H9 (cell line): ENCODE measurements around the gene ANGPTL4. TPM values are rescaled to one million over a fixed set of nuclear protein-coding genes. Genes with fewer than 3 reads are reported as not detected.
"Not testable (repeated sequence)": the region's sequence is repeated elsewhere in the genome, so short reads cannot be mapped to it uniquely, and the experiment has no call there.

Experiments used
- DNase-seq: peaks from one replicate; pipeline ENCODE4 v3.0.0-alpha.2; 2017
- H2AFZ ChIP-seq: one replicate; pipeline ENCODE4 v1.6.1; 2013; ENCODE audit warnings: mild to moderate bottlenecking, low read length, control low read depth, moderate library complexity
- H2AK5ac ChIP-seq: 2 replicates; pipeline ENCODE4 v1.6.1; 2013; ENCODE audit warnings: low read length, control low read depth, mixed read lengths; ENCODE audit not compliant: insufficient read length
- H2BK120ac ChIP-seq: one replicate; pipeline ENCODE4 v1.6.1; 2013; ENCODE audit warnings: low read depth, mild to moderate bottlenecking, low read length, control low read depth, inconsistent platforms; ENCODE audit not compliant: poor library complexity, severe bottlenecking
- H2BK12ac ChIP-seq: 2 replicates; pipeline ENCODE4 v1.6.1; 2013; ENCODE audit warnings: low read length, control low read depth, mixed read lengths, low read depth; ENCODE audit not compliant: insufficient read length
- H2BK15ac ChIP-seq: 2 replicates; pipeline ENCODE4 v1.6.1; 2013; ENCODE audit warnings: low read depth, low read length, control low read depth
- H2BK20ac ChIP-seq: one replicate; pipeline ENCODE4 v1.6.1; 2013; ENCODE audit warnings: low read depth, mild to moderate bottlenecking, low read length, control low read depth, inconsistent platforms; ENCODE audit not compliant: poor library complexity, severe bottlenecking
- H2BK5ac ChIP-seq: 2 replicates; pipeline ENCODE4 v1.6.1; 2013; ENCODE audit warnings: low read length, control low read depth, mixed read lengths; ENCODE audit not compliant: insufficient read length
- H3K14ac ChIP-seq: 2 replicates; pipeline ENCODE4 v1.6.1; 2013; ENCODE audit warnings: low read length, control low read depth; ENCODE audit not compliant: insufficient read depth
- H3K18ac ChIP-seq: 2 replicates; pipeline ENCODE4 v1.6.1; 2013; ENCODE audit warnings: low read depth, mild to moderate bottlenecking, mixed read lengths, low read length, control low read depth; ENCODE audit not compliant: insufficient read length
- H3K23ac ChIP-seq: 2 replicates; pipeline ENCODE4 v1.6.1; 2013; ENCODE audit warnings: low read length, control low read depth, mixed read lengths, low read depth; ENCODE audit not compliant: insufficient read length
- H3K23me2 ChIP-seq: 2 replicates; pipeline ENCODE4 v1.6.1; 2013; ENCODE audit warnings: low read depth, mild to moderate bottlenecking, mixed read lengths, low read length, control low read depth; ENCODE audit not compliant: insufficient read length, poor library complexity, severe bottlenecking
- H3K27ac ChIP-seq: 2 replicates; pipeline ENCODE4 v1.5.1; 2013; ENCODE audit warnings: low read length, control low read depth, mixed read lengths, low read depth; ENCODE audit not compliant: insufficient read length
- H3K27me3 ChIP-seq: 2 replicates; pipeline ENCODE4 v1.6.1; 2013; ENCODE audit warnings: low read length, control low read depth, inconsistent platforms; ENCODE audit not compliant: insufficient read depth
- H3K4ac ChIP-seq: 2 replicates; pipeline ENCODE4 v1.6.1; 2013; ENCODE audit warnings: low read depth, mild to moderate bottlenecking, control low read depth, inconsistent platforms, low read length, moderate library complexity
- H3K4me1 ChIP-seq: 2 replicates; pipeline ENCODE4 v1.6.1; 2013; ENCODE audit warnings: low read length, control low read depth, inconsistent platforms; ENCODE audit not compliant: insufficient read depth
- H3K4me2 ChIP-seq: 2 replicates; pipeline ENCODE4 v1.6.1; 2013; ENCODE audit warnings: low read length, control low read depth, mixed read lengths; ENCODE audit not compliant: insufficient read length, insufficient read depth
- H3K56ac ChIP-seq: 2 replicates; pipeline ENCODE4 v1.6.1; 2013; ENCODE audit warnings: low read depth, mild to moderate bottlenecking, mixed read lengths, low read length, control low read depth; ENCODE audit not compliant: insufficient read length
- H3K79me1 ChIP-seq: 2 replicates; pipeline ENCODE4 v1.6.1; 2013; ENCODE audit warnings: low read depth, mild to moderate bottlenecking, moderate library complexity, low read length, control low read depth, inconsistent platforms; ENCODE audit not compliant: insufficient read depth, poor library complexity, severe bottlenecking
- H3K79me2 ChIP-seq: 2 replicates; pipeline ENCODE4 v1.6.1; 2013; ENCODE audit warnings: low read length, control low read depth, inconsistent platforms; ENCODE audit not compliant: insufficient read depth
- H3K9ac ChIP-seq: 2 replicates; pipeline ENCODE4 v1.6.1; 2013; ENCODE audit warnings: low read length, control low read depth, mixed read lengths; ENCODE audit not compliant: insufficient read length; ENCODE audit errors: extremely low read depth
- H3K9me3 ChIP-seq: one replicate; pipeline ENCODE4 v1.6.1; 2013; ENCODE audit warnings: low read depth, low read length, inconsistent platforms; ENCODE audit not compliant: control insufficient read depth
- H3T11ph ChIP-seq: one replicate; pipeline ENCODE4 v1.6.1; 2013; ENCODE audit warnings: mild to moderate bottlenecking, low read length, control low read depth, inconsistent platforms
- H4K20me1 ChIP-seq: one replicate; pipeline ENCODE4 v1.6.1; 2013; ENCODE audit not compliant: control insufficient read depth, insufficient read length, insufficient read depth
- H4K5ac ChIP-seq: 2 replicates; pipeline ENCODE4 v1.6.1; 2013; ENCODE audit warnings: low read depth, mild to moderate bottlenecking, mixed read lengths, low read length, control low read depth; ENCODE audit not compliant: insufficient read length
- H4K8ac ChIP-seq: replicated peaks from 2 replicates; pipeline ENCODE4 v1.6.1; 2013; ENCODE audit warnings: low read length, control low read depth, mixed read lengths, low read depth; ENCODE audit not compliant: insufficient read length
- H4K91ac ChIP-seq: 2 replicates; pipeline ENCODE4 v1.6.1; 2013; ENCODE audit warnings: low read depth, mild to moderate bottlenecking, moderate library complexity, mixed read lengths, low read length, control low read depth; ENCODE audit not compliant: insufficient read length
- H3K27ac Mint-ChIP-seq, 3 experiments: 2 replicates in 2 of 3; 3 replicates in 1 of 3; pipeline ENCODE4 v1.8.0; 2020 to 2021; ENCODE audit warnings: mixed read lengths in 3 of 3, mild to moderate bottlenecking in 1 of 3, moderate library complexity in 1 of 3
- H3K27me3 Mint-ChIP-seq: 2 replicates; pipeline ENCODE4 v1.8.0; 2021; ENCODE audit warnings: low read depth, mild to moderate bottlenecking, moderate library complexity, mixed read lengths
- H3K36me3 Mint-ChIP-seq, 3 experiments: 2 replicates in 2 of 3; 3 replicates in 1 of 3; pipeline ENCODE4 v1.8.0; 2020 to 2021; ENCODE audit warnings: low read depth in 3 of 3, mixed read lengths in 3 of 3; ENCODE audit not compliant: insufficient read depth in 1 of 3
- H3K4me1 Mint-ChIP-seq, 2 experiments: 2 replicates each; pipeline ENCODE4 v1.8.0; 2020; ENCODE audit warnings: mixed read lengths in 2 of 2
- H3K4me3 Mint-ChIP-seq, 2 experiments: 2 replicates in 1 of 2; 3 replicates in 1 of 2; pipeline ENCODE4 v1.8.0; 2020 to 2021; ENCODE audit warnings: mild to moderate bottlenecking in 2 of 2, mixed read lengths in 2 of 2, moderate library complexity in 1 of 2
- H3K9me3 Mint-ChIP-seq, 2 experiments: 2 replicates in 1 of 2; 3 replicates in 1 of 2; pipeline ENCODE4 v1.8.0; 2020; ENCODE audit warnings: mild to moderate bottlenecking in 2 of 2, mixed read lengths in 2 of 2, moderate library complexity in 1 of 2
- WGBS: extraction: QIAGEN DNeasy Blood & Tissue Kit; methylation state at CpG from one replicate; pipeline ENCODE4 v1.1.7; 2013; ENCODE audit warnings: missing lambda C conversion rate, low lambda C conversion rate, mixed read lengths; ENCODE audit not compliant: insufficient read length; ENCODE audit errors: extremely low coverage; 5-methylcytosine and 5-hydroxymethylcytosine counted together
- total RNA-seq: library from RNA; stranded (reverse); gene quantifications from 2 replicates; pipeline ENCODE4 v1.2.1, GENCODE V29; 2021
- TF ChIP-seq, protein P1 (sequence below): fragments of 200-600 bp; sonication (generic); conservative IDR thresholded peaks from 3 replicates; pipeline ENCODE4 v1.8.0; 2021; ENCODE audit warnings: antibody characterized with exemption, mild to moderate bottlenecking

ANGPTL4 gene
- total RNA-seq, 1 experiment from 2014 or later, result 1.9 TPM

GRCh38 chr19:8410718-8411117, 46.8 kb downstream of the ANGPTL4 start:
- H3K4me3 Mint-ChIP-seq, H2AFZ ChIP-seq, H3K9ac ChIP-seq, H3K27me3 Mint-ChIP-seq, H3K14ac ChIP-seq, H3K4me1 Mint-ChIP-seq, H3K79me2 ChIP-seq, H2BK12ac ChIP-seq, H3K36me3 Mint-ChIP-seq, H2BK5ac ChIP-seq, H3K4ac ChIP-seq, H3K56ac ChIP-seq, H3K4me2 ChIP-seq, H3K27me3 ChIP-seq, H2AK5ac ChIP-seq, H3K4me1 ChIP-seq, H3K18ac ChIP-seq, DNase-seq, H4K5ac ChIP-seq, H3K23ac ChIP-seq, H3K9me3 ChIP-seq, H3K27ac ChIP-seq, H3K27ac Mint-ChIP-seq, H3K9me3 Mint-ChIP-seq, H2BK20ac ChIP-seq, H4K8ac ChIP-seq, H2BK15ac ChIP-seq, H3T11ph ChIP-seq, H4K91ac ChIP-seq, H4K20me1 ChIP-seq, H3K79me1 ChIP-seq, H2BK120ac ChIP-seq, H3K23me2 ChIP-seq: not testable (repeated sequence)
- TF ChIP-seq, protein P1, sequence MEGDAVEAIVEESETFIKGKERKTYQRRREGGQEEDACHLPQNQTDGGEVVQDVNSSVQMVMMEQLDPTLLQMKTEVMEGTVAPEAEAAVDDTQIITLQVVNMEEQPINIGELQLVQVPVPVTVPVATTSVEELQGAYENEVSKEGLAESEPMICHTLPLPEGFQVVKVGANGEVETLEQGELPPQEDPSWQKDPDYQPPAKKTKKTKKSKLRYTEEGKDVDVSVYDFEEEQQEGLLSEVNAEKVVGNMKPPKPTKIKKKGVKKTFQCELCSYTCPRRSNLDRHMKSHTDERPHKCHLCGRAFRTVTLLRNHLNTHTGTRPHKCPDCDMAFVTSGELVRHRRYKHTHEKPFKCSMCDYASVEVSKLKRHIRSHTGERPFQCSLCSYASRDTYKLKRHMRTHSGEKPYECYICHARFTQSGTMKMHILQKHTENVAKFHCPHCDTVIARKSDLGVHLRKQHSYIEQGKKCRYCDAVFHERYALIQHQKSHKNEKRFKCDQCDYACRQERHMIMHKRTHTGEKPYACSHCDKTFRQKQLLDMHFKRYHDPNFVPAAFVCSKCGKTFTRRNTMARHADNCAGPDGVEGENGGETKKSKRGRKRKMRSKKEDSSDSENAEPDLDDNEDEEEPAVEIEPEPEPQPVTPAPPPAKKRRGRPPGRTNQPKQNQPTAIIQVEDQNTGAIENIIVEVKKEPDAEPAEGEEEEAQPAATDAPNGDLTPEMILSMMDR, result peak; percentile 42; the same call in 2 of the 3 replicates
- WGBS, result no CpG with 5 or more reads among the region's 13 CpGs
